Measurements from ENCODE around the gene MATN1.
"Not testable (repeated sequence)": the region's sequence is repeated elsewhere in the genome, so short reads cannot be mapped to it uniquely, and the experiment has no call there.

Gene MATN1

DNA sequence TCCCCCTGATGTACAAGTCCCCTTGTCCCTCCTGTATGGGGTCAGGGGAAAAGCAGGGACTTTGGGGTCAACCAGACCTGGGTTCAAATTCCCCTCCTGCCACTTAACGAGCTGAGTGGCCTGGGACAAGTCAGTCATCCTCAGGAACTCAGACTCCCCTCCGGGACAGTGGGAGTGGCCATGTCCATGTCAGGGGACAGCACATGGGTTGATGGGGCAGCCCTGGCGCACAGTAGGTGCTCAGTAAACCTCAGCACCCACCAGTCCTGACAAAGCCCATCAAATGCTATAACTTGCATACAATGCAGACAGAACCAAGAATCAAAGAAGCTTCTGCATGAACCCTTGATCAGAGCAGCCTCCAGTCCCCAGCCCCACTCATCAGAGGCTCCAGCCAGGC, 30.0 kb downstream of the MATN1 start:
- intact Hi-C loops (cut with DNase I) = no loop called here
- peak in 1 of 42 donors; percentile 7 for DNase-seq

DNA sequence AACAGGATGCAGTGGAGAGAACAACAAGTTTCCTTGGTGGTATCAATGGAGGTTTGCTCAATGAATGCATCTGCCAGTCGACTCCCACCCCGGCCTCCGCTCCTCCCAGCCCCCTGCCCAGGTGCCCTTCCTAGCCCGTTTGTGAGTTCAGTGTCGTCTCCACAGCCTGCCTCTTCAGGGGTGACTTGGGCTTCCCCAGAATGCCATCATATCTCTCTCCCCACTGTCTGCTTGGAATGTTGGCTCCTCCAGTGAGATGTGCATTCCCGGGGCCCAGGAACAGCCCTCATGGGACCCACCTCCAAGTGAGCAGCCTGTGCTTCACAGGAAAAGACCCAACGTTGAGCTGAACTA, 30.5 kb downstream of the MATN1 start:
- no peak for DNase-seq
- intact Hi-C loops (cut with DNase I) = no loop called here

DNA sequence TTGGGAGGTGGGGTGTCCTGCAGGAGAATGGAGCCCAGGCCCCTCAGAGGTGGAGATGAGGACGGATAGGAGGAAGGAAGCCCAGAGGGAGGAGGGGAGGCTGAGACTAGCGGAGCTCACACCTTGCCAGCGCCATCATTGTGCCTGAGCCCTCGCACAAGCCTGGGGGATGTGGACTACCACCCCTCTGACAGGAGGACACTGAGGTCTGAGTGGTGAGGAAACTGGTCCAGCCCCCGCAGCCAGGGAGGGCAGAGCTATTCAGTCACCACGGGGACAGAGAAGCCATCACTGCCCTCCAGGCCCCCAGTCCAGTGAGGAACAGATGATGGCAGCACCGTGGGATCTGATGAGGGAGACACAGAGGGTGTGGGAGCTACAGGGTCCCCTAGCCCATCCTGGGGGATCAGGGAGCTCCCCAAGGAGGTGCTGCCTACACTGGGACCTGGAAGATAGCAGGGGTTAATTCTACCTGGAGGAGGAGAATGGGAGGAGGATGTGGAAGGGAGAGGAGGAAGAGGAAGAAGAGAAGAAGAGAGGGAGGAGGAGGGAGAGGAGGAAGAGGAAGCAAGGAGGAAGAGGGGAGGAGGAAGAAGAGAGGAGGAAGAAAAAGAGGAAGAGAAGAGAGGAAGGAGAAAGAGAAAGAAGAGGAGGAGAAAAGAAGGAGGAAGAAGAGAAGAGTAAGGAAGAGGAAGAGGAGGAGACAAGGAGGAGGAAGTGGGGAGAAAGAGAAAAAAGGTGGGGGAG, 31.0 kb downstream of the MATN1 start:
- intact Hi-C loops (cut with DNase I) = no loop called here
- peak in 2 of 42 donors; percentile 4 to 18 for DNase-seq

DNA sequence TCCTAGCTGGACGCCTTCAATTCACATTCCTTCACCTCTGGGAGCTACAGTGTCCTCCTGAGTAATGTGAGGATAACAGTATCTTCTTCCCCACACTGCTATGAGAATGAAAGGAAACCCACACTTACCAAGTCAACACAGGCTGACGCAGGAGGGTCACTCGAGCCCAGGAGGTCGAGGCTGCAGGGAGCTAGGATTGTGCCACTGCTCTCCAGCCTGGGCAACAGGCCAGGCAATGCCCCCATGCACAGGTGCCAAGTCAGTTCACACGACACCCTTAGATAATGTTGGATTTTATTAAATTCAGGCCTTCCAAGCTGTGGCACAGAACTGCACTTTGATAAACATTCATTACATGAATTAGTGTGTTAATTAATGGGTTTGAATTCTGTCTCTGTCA, 31.9 kb downstream of the MATN1 start:
- intact Hi-C loops (cut with DNase I) = no loop called here
- DNase-seq = peak in 1 of 42 donors; percentile 26

DNA sequence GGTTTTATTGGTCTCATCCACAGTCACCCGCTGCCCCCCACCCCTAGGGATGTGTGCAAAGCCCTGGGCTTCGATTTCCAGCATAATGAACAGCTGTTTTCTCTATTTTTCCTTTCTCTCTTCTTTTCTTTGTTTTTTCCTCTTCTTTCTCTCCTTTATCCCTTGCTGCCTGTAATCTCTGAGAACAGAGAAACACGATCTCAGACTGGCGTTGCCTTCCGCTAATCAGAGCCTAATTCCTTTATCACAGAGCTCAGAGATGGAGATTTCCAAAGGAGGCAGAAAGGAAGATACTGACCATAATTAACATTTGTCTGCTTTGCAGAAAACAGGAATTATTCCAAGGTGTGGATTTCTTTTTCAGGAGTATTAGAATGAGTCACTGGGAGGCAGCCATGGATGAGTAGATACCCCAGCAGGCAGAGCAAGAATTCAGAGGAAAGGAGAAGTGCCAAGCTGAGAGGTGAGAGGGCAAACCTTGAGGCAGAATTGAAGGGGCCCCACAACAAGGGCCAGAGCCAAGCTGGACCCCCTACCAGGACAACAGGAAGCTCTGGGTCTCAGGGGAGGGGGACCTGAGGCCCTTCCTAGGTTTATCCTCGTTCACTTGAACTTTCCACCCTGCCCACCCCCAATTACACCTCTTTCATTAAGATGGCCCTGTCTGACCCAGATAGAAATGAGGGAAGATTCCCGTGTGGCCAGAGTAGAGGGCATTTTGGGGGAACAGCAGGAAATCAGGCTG, 33.3 kb downstream of the MATN1 start:
- intact Hi-C loops (cut with DNase I) = no loop called here
- DNase-seq = peak in 2 of 42 donors; percentile 20 to 29

DNA sequence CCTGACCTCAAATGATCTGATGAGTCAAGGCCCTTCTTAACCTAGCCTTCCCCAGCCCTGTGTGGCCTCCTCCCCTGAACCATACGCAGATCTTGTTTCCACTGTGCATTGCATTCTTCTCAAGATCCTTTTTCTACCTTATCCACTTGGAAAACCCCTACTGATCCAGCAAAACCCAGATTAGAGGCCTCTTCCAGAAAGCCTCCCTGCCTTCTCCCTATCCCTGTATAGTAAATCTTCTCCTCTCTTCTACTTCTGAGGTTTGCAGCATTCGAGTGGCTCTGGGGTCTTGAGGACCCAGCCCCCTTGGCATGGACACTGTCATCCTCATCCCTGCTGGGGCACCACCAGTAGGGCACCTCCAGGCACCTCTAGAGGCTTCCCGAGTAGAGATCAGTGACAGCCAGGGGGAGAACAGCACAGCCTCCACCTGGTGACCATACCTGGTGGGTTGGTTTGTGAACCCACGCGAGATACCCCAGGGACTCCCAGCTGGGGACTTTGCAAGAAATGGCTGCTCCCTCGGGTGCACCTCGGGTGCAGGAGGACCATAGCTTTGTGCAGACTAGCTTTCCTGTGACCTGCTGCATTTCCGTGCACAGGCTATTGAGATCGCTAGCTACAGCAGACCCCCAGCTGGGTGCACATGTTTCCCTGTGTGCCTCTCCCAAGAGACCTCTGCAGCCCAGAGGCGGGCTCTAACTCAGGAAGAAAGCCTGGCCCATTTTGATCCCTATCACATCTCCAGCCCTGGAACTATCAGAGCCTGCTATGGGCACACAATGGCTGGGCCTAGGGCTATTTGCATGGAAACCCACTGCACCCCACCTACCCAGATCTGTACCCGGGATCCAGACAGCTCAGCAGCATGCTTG, 34.2 kb downstream of the MATN1 start:
- peak in 2 of 42 donors; percentile 19 to 25 for DNase-seq
- intact Hi-C loops (cut with DNase I) = no loop called here

DNA sequence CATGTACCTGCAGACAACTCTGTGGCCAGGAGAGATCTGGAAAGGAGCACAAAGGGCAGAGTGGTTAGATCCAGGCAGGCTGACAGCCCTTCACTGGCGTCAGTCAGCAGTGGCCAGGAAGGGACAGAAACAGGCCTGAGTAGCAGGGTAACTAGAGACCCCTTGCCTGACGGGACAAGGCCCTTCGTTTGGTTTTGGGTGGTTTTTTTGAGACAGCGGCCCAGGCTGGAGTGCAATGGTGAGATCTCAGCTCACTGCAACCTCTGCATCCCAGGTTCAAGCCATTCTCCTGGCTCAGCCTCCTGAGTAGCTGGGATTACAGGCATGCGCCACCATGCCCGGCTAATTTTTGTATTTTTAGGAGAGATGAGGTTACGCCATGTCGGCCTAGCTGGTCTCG, 34.9 kb downstream of the MATN1 start:
- intact Hi-C loops (cut with DNase I) = not testable (repeated sequence)
- peak in 2 of 42 donors; percentile 11 to 31 for DNase-seq

DNA sequence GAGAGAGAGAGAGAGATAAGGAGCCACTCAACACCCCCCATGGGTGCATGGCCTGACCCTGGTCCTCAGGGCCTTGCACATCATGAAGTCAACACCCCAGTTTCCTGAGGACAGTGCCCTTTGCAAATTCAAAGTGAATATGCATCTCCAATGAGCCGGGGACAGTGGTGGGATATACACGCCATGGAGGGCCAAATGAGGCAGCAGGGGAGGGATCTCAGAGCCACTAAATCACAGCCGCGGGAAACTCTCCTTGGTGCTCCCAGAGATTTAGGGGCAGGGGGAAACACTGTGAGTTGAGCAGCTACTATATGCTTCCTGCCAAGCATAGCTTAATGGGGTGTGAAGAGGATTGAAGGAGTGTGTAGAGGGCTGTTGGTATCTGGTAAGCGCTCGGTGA, 35.5 kb downstream of the MATN1 start:
- DNase-seq = no peak

DNA sequence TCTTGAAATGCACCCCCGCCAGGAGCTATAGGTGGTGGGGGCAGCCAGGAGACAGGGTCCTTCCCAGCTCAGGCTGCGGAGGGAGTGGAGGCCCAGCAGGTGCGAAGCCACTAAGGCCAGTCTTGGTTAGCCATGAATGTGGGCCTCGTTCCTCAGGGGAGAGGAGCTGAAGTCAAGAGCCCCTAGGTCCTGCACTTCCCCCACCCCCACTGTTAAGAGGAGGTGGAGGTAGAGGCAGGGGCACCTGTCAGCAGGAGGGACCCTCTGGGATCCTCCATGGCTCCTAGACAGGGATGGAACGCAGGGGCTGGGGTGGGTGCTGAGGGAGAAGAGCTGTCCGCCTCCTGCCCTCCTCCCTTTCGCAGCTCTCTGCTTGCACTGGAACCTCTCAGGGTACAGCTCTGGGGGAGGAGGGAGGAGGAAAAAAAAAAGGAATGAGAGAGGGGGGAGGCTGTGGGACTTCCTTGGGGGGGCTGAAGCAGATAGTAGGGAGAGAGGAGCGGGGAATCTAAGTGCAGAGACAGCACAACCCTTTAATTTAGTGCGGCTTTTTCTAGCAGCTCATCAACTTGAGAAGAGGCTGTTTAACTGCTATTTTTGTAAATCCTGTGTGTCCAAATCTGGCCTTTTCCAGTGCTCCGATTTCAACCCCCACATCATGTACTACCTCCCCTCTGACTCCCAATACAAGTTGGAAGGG, 37.0 kb downstream of the MATN1 start:
- peak in 2 of 42 donors; percentile 12 to 29 for DNase-seq
- intact Hi-C loops (cut with DNase I) = no loop called here

More for the DNA sequence above, 35.5 kb downstream of the MATN1 start:
- intact Hi-C loops (cut with DNase I) = no loop called here

DNA sequence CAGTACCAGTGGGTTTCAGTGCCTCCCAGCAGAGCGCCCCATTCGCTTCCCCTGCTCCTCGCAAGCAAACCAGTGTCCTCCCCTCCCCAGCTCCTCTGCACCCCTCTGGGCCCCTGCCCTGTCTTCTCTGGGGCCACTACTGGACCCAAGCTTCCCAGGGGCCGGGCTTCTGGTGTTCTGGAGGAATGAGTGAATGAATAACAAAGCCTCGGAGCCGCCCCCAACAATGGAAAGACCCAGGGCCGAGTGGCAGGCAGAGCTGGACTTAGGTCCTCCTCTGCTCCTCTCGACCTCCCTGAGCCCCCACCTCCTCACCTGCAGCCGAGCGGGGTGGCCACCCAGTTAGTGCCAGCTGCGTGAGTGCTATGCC, 37.6 kb downstream of the MATN1 start:
- intact Hi-C loops (cut with DNase I) = no loop called here
- DNase-seq = peak in 2 of 42 donors; percentile 21 to 26

DNA sequence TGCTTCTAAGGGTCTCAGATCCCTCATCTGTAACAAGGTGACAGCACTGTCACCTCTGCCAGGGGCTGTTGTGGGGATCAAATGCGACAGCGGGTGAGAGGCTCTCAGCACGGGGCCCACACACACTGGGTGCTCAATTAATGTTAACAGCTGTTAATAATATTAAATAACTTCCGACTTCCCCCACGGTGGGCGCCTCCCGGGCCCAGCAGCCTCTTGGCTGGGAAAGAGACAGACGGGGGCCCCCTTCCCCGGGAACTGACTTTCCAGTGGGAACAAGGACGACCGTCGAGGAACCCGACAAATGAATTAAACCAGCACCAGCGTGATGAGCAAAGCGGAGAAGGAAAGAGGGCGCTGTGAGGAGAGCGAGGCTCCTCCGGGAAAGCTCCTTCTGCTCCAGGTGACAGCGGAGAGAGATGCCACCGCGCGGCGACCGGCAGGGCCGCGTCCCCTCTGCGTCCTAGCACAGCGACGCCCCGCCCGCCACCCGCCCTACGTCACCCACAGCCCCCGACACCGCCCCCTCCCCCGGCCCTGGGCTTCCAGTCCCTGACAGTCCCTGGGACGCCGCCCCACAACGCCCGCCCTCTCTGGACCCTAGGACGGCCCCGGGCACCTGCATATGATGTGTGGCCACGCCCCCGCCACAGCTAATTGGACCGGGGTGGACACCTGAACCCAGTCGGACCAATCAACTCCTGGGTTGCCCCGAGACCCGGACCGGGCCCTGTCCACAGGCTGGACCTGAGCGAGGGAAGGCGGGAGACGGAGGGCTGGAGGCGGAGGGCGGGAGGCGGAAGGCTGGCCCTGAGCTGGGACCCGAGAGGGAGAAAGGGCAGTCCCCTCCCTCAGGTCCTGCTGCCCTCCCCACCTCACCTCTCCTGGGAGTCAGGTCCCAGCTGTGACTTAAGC, 38.2 kb downstream of the MATN1 start:
- peak in 6 of 42 donors; percentile 11 to 43 (median 30) for DNase-seq
- intact Hi-C loops (cut with DNase I) = no loop called here

DNA sequence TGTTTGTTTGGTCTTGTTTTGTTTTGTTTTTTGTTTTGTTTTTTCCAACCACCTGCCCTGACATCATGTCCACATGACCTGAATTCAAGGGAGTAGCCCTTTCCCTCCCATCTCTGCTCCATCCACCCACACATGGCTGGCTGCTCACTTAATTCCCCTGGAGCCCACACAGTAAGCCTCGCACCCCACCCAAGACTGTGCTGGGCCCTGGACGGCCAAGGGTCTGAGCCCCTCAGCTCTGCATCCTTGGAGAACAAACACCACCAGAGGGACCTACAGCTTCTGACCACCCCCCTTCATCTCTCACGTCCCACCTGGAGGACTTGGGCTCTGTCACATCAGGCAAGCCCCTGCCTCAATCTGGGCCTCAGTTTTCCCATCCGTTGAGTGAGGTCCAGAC, 39.1 kb downstream of the MATN1 start:
- intact Hi-C loops (cut with DNase I) = no loop called here
- no peak for DNase-seq

DNA sequence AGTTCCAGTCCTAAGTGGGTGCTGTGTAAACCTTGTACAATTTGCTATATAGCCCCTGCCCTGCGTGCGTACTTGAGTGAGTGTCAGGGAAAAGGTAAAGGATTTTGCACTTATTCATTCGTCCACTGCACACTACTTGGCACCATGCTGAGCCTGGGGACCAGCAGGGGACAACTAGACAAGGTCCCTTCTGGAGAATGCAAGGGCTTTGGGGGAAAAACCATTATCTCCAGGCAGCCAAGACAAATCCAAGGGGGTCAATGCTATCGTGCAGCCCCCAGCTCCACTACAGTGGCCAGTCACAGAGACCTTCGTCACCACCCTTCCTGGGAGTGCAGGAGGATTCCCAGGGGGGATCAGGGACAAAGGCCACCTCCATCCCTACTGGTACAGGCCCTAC, 39.7 kb downstream of the MATN1 start:
- peak in 1 of 42 donors; percentile 9 for DNase-seq
- intact Hi-C loops (cut with DNase I) = no loop called here

DNA sequence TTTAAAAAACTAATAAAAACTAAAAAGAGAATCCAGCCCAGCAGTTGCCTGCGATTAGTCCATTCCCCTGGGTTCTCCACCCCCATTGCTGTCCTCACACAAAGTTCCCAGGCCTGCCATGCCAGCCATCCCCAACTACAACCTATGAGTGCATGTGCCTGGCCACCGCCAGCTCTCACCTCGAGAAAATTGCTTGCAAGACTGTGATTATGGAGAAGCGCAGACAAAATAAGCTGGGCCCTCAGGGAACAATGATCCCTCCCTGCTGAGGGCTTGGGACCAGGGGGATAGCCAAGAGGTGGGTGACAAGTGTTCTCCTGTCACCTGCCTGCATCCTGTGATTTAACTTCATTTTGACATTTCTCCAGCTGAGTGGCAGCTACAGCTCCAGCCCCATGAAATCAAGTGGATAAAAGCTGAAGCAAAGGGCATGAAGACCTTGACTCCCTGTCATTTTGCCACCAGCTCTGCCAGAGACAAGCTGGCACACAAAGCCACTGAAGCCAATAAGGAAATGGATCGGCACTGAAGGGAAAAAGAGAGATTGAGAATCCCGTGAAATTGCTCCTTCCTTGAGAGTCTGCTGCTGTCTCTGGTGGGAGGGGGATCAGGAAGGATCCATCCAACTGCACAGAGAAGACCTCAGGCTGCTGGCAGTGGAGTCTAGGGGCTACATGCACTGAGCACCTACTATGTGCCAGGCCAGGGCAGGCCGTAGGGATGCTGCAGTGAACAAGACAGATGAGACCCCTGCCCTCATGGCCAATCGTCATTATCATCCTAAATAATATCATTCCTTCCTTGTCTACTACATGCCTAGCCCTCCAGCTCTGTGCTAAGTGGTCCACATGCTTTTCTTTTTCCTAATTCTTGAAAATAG, 40.7 kb downstream of the MATN1 start:
- DNase-seq = peak in 3 of 42 donors; percentile 0 to 23 (median 18)
- intact Hi-C loops (cut with DNase I) = no loop called here

DNA sequence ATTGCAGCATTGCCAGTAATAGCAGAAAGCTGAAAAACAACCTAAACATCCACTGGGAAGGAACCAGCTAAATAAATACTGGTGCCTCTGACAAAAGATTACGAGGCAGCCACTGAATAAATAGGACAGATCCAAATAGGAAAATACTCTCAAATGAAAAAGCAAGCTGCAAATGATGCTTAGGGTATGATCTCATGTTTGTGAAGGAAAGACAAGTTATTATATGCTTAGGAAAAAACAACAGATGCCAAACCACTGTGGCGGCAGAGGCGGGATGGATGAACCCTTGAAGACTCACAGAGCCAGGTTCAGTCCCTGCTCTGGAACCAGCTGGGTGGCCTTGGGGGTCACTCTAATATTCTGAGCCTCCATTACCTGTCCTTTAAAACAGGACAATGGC, 41.6 kb downstream of the MATN1 start:
- peak in 2 of 42 donors; percentile 1 to 2 for DNase-seq
- intact Hi-C loops (cut with DNase I) = no loop called here

DNA sequence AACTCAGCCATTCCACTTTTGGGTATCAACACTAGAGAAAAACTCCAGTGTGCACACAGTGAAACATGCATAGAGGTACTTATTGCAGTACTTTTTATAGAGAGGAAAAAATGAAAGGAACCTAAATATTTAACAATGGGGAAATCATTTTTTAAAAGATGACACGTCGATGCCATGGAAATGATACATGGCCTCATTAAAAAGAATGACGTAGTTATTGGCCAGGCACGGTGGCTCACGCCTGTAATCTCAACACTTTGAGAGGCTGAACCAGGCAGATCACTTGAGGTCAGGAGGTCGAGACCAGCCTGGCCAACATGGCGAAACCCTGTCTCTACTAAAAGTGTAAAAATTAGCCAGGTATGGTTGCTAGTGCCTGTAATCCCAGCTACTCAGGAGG, 42.5 kb downstream of the MATN1 start:
- no peak for DNase-seq
- intact Hi-C loops (cut with DNase I) = no loop called here

DNA sequence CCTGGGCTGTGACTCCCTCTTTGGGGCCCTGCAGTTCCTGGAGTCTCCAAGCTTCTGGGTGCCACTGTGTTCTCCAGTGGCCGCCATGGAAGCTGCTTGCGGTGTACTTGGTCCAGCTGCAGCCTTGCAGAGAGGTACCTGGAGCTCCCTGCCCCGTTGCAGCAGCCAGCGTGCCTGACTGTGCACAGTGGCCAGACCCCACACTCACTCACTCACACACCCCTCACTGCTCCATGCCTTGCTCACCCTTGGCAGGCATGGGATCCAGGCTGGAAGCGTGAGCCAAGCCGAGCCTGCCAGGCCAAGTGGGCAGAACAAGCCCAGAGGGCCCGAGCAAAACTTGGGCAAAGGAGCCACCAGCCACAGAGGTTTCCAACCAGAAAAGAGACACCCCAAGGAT, 43.0 kb downstream of the MATN1 start:
- intact Hi-C loops (cut with DNase I) = no loop called here

More for the DNA sequence above, 43.0 kb downstream of the MATN1 start:
- DNase-seq = peak in 4 of 42 donors; percentile 1 to 32 (median 12)
